ENCODE results near the gene CFAP54.

GRCh38 chr12:96919510-96920210 lies 430.3 kb downstream of the CFAP54 start:
- TF ChIP-seq CTCF (IDR thresholded peaks at IDR 0.05) (no peak), NFYB (CRISPR knock-in tag; conservative IDR thresholded peaks at IDR 0.05; ENCODE audit: low read depth) (no peak), SMAD4 (CRISPR knock-in tag; IDR thresholded peaks at IDR 0.05) (no peak), SMAD3 (CRISPR knock-in tag; IDR thresholded peaks at IDR 0.05; ENCODE audit: borderline replicate concordance) (no peak), NFATC4 (CRISPR knock-in tag; IDR thresholded peaks at IDR 0.05) (no peak), AFF4 (CRISPR knock-in tag; IDR thresholded peaks at IDR 0.05; ENCODE audit: borderline replicate concordance) (no peak), ZNF263 (CRISPR knock-in tag; IDR thresholded peaks at IDR 0.05; ENCODE audit: low read depth) (no peak), FOXJ3 (CRISPR knock-in tag; IDR thresholded peaks at IDR 0.05; ENCODE audit: borderline replicate concordance) (no peak), CDX4 (CRISPR knock-in tag; IDR thresholded peaks at IDR 0.05; ENCODE audit: borderline replicate concordance) (no peak)
- TF ChIP-seq, protein P1, sequence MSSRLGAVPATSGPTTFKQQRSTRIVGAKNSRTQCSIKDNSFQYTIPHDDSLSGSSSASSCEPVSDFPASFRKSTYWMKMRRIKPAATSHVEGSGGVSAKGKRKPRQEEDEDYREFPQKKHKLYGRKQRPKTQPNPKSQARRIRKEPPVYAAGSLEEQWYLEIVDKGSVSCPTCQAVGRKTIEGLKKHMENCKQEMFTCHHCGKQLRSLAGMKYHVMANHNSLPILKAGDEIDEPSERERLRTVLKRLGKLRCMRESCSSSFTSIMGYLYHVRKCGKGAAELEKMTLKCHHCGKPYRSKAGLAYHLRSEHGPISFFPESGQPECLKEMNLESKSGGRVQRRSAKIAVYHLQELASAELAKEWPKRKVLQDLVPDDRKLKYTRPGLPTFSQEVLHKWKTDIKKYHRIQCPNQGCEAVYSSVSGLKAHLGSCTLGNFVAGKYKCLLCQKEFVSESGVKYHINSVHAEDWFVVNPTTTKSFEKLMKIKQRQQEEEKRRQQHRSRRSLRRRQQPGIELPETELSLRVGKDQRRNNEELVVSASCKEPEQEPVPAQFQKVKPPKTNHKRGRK (CRISPR knock-in tag; IDR thresholded peaks at IDR 0.05; ENCODE audit: borderline replicate concordance), result no peak
- TF ChIP-seq, protein P2, sequence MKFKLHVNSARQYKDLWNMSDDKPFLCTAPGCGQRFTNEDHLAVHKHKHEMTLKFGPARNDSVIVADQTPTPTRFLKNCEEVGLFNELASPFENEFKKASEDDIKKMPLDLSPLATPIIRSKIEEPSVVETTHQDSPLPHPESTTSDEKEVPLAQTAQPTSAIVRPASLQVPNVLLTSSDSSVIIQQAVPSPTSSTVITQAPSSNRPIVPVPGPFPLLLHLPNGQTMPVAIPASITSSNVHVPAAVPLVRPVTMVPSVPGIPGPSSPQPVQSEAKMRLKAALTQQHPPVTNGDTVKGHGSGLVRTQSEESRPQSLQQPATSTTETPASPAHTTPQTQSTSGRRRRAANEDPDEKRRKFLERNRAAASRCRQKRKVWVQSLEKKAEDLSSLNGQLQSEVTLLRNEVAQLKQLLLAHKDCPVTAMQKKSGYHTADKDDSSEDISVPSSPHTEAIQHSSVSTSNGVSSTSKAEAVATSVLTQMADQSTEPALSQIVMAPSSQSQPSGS (CRISPR knock-in tag; IDR thresholded peaks at IDR 0.05; ENCODE audit: borderline replicate concordance, low read depth), result no peak
- TF ChIP-seq, protein P3, sequence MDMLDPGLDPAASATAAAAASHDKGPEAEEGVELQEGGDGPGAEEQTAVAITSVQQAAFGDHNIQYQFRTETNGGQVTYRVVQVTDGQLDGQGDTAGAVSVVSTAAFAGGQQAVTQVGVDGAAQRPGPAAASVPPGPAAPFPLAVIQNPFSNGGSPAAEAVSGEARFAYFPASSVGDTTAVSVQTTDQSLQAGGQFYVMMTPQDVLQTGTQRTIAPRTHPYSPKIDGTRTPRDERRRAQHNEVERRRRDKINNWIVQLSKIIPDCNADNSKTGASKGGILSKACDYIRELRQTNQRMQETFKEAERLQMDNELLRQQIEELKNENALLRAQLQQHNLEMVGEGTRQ (CRISPR knock-in tag; IDR thresholded peaks at IDR 0.05), result no peak
